Endodermal cell (in vitro differentiated cells): ENCODE measurements around the gene C14orf119. TPM values are rescaled to one million over a fixed set of nuclear protein-coding genes. Genes with fewer than 3 reads are reported as not detected.

Experiments used
- DNase-seq: peaks from one replicate; pipeline ENCODE4 v3.0.0-alpha.2; 2017
- H3K27ac ChIP-seq: 2 replicates; pipeline ENCODE4 v1.5.1; 2013; ENCODE audit warnings: mild to moderate bottlenecking, low read depth, low read length, moderate library complexity
- H3K27me3 ChIP-seq: 2 replicates; pipeline ENCODE4 v1.6.1; 2013; ENCODE audit warnings: mild to moderate bottlenecking, low read length, moderate library complexity; ENCODE audit not compliant: insufficient read depth, control insufficient read depth, poor library complexity, severe bottlenecking
- H3K36me3 ChIP-seq: 2 replicates; pipeline ENCODE4 v1.7.0; 2013; ENCODE audit warnings: mild to moderate bottlenecking, low read length, moderate library complexity; ENCODE audit not compliant: control insufficient read depth, insufficient read depth
- H3K4me1 ChIP-seq: one replicate; pipeline ENCODE4 v1.7.0; 2013; ENCODE audit warnings: low read length; ENCODE audit not compliant: control insufficient read depth, insufficient read depth
- H3K4me3 ChIP-seq: 2 replicates; pipeline ENCODE4 v1.5.1; 2013; ENCODE audit warnings: mild to moderate bottlenecking, low read length, moderate library complexity
- H3K9ac ChIP-seq: 2 replicates; pipeline ENCODE4 v1.6.1; 2013; ENCODE audit warnings: mild to moderate bottlenecking, low read length, moderate library complexity; ENCODE audit not compliant: poor library complexity, severe bottlenecking; ENCODE audit errors: extremely low read depth
- H3K9me3 ChIP-seq: 2 replicates; pipeline ENCODE4 v1.6.1; 2013; ENCODE audit warnings: mild to moderate bottlenecking, low read length, moderate library complexity; ENCODE audit not compliant: control insufficient read depth
- H3K27ac Mint-ChIP-seq: 2 replicates; pipeline ENCODE4 v1.8.0; 2020; ENCODE audit warnings: mixed read lengths
- H3K27me3 Mint-ChIP-seq: 2 replicates; pipeline ENCODE4 v1.8.0; 2021; ENCODE audit warnings: mild to moderate bottlenecking, mixed read lengths; ENCODE audit not compliant: insufficient read depth
- H3K36me3 Mint-ChIP-seq: 2 replicates; pipeline ENCODE4 v1.8.0; 2020; ENCODE audit warnings: low read depth, mixed read lengths
- H3K4me1 Mint-ChIP-seq: 2 replicates; pipeline ENCODE4 v1.8.0; 2020; ENCODE audit warnings: mixed read lengths
- H3K4me3 Mint-ChIP-seq: 2 replicates; pipeline ENCODE4 v1.8.0; 2020; ENCODE audit warnings: mild to moderate bottlenecking, moderate library complexity, mixed read lengths
- H3K9me3 Mint-ChIP-seq: 2 replicates; pipeline ENCODE4 v1.8.0; 2020; ENCODE audit warnings: mild to moderate bottlenecking, mixed read lengths
- CTCF ChIP-seq: fragments of 200-600 bp; sonication (generic); conservative IDR thresholded peaks from 2 replicates; pipeline ENCODE4 v1.5.0; 2021; ENCODE audit warnings: antibody characterized with exemption, mild to moderate bottlenecking
- WGBS, 2 experiments: methylation state at CpG; one replicate each; pipeline versions ENCODE4 v1.1.5 to v1.1.7; 2013; ENCODE audit warnings: missing lambda C conversion rate in 2 of 2, mixed read lengths in 1 of 2; ENCODE audit not compliant: insufficient coverage in 1 of 2, insufficient read length in 1 of 2; 5-methylcytosine and 5-hydroxymethylcytosine counted together
- total RNA-seq, 2 donors: library from RNA; stranded (reverse); fragmentation: NEBNext Ultra II Directional in 1 of 2; extraction: Animal tissue kit (Norgen Biotek cat#: 25700) in 1 of 2; gene quantifications; 2 replicates in 1 of 2; 3 replicates in 1 of 2; pipeline ENCODE4 v1.2.1, GENCODE V29; 2021

C14orf119 gene
- total RNA-seq, 2 donors from 2014 or later = 76.7 to 82.9 TPM

DNA sequence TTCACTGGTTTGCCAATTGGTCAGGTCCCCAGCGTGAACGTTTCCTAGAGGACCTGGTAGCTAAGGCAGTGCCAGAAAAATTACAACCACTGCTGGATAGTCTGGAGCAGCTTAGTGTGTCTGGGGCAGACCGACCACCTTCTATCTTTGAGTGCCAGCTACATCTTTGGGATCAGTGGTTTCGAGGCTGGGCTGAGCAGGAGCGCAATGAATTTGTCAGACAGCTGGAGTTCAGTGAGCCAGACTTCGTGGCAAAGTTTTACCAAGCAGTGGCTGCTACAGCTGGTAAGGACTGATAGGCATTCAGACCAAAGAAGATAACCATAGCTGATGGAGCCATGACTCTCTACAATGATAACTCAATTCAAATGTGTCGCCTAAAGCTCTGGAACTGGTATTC is 2.5 kb downstream of the C14orf119 start:
- H3K36me3 Mint-ChIP-seq = peaks cover 32% of the 10 kb centered on the region
- H3K9me3 Mint-ChIP-seq = no peaks in the 10 kb centered on the region
- 92 to 94% methylated on average over 7 of the region's 7 CpGs for WGBS, 2 experiments
- no peak for TF ChIP-seq CTCF
- Histone ChIP-seq H3K27me3 (no peaks in the 10 kb centered on the region), H3K4me3 (no peak overlapping the region), H3K27ac (no peak overlapping the region), H3K36me3 (peaks cover 37% of the 10 kb centered on the region), H3K4me1 (peaks cover 10% of the 10 kb centered on the region), H3K9ac (no peak overlapping the region), H3K9me3 (no peaks in the 10 kb centered on the region)
- H3K4me1 Mint-ChIP-seq = peaks cover 50% of the 10 kb centered on the region
- H3K4me3 Mint-ChIP-seq = no peak overlapping the region
- DNase-seq = no peak
- H3K27ac Mint-ChIP-seq = no peak overlapping the region
- no peaks in the 10 kb centered on the region for H3K27me3 Mint-ChIP-seq

GRCh38 chr14:23099212-23099861 is 4.0 kb downstream of the C14orf119 start:
- no peak overlapping the region for H3K27ac Mint-ChIP-seq
- TF ChIP-seq CTCF = peak; percentile 54
- Histone ChIP-seq H3K4me1 (peaks cover 10% of the 10 kb centered on the region), H3K9me3 (no peaks in the 10 kb centered on the region), H3K4me3 (no peak overlapping the region), H3K36me3 (peaks cover 29% of the 10 kb centered on the region), H3K27me3 (no peaks in the 10 kb centered on the region), H3K9ac (no peak overlapping the region), H3K27ac (no peak overlapping the region)
- peaks cover 27% of the 10 kb centered on the region for H3K36me3 Mint-ChIP-seq
- DNase-seq = no peak
- no peak overlapping the region for H3K4me3 Mint-ChIP-seq
- WGBS, 2 experiments = 70 to 96% methylated on average over 4 to 10 of the region's 10 CpGs
- H3K9me3 Mint-ChIP-seq = no peaks in the 10 kb centered on the region
- peaks cover 51% of the 10 kb centered on the region for H3K4me1 Mint-ChIP-seq
- no peaks in the 10 kb centered on the region for H3K27me3 Mint-ChIP-seq

GRCh38 chr14:23101213-23101970 is 6.1 kb downstream of the C14orf119 start:
- H3K9ac ChIP-seq = no peak overlapping the region
- WGBS, 2 experiments = 61 to 93% methylated on average over 3 to 6 of the region's 6 CpGs
- peaks cover 27% of the 10 kb centered on the region for H3K36me3 Mint-ChIP-seq
- H3K9me3 Mint-ChIP-seq = no peaks in the 10 kb centered on the region
- no peaks in the 10 kb centered on the region for H3K27me3 ChIP-seq
- H3K36me3 ChIP-seq = peaks cover 29% of the 10 kb centered on the region
- peaks cover 67% of the 10 kb centered on the region for H3K4me1 Mint-ChIP-seq
- DNase-seq = peak; percentile 78
- H3K4me1 ChIP-seq = peaks cover 15% of the 10 kb centered on the region
- H3K27ac ChIP-seq = no peak overlapping the region
- H3K27ac Mint-ChIP-seq = peak overlapping the region; percentile 35
- H3K27me3 Mint-ChIP-seq = peaks cover 3% of the 10 kb centered on the region
- no peak overlapping the region for H3K4me3 ChIP-seq
- H3K4me3 Mint-ChIP-seq = no peak overlapping the region
- H3K9me3 ChIP-seq = no peaks in the 10 kb centered on the region
- no peak for TF ChIP-seq CTCF
